SK-N-SH (cell line): Measurements from ENCODE around the gene MYH7B. TPM values are rescaled to one million over a fixed set of nuclear protein-coding genes. Genes with fewer than 3 reads are reported as not detected.

ENCODE experiments used
- CTCF ChIA-PET: fragments of 300-600, 350-600 bp; formaldehyde crosslinking; extraction: SDS; loops from one replicate; lab custom pipeline; 2021; lab: Yijun Ruan, JAX
- POLR2A ChIA-PET: fragments of 350-600 bp; sonication (Branson Sonifier 250); formaldehyde crosslinking; extraction: SDS; loops from one replicate; lab custom pipeline; 2020; ENCODE audit warnings: antibody characterized with exemption, inconsistent platforms; lab: Yijun Ruan, JAX
- DNase-seq: peaks from one replicate; pipeline ENCODE4 v3.0.0; 2012
- H2AFZ ChIP-seq: fragments of 200-600 bp; sonication (generic); 2 replicates; pipeline ENCODE4 v1.8.1; 2016; ENCODE audit warnings: antibody characterized with exemption, mild to moderate bottlenecking, low read depth
- H3F3A ChIP-seq: fragments of 200-600 bp; sonication (generic); replicated peaks from 2 replicates; pipeline ENCODE3; 2016; ENCODE audit warnings: antibody characterized with exemption, mild to moderate bottlenecking; ENCODE audit not compliant: insufficient read depth
- H3K27ac ChIP-seq, 2 experiments: fragments of 200-500 bp in 1 of 2; fragments of 200-600 bp in 1 of 2; sonication (Bioruptor generic) in 1 of 2; sonication (generic), shearing (Covaris generic) in 1 of 2; 2 replicates each; pipeline versions ENCODE4 v1.5.1 to v1.6.1; 2014 to 2016; ENCODE audit warnings: low read depth in 2 of 2, inconsistent platforms in 1 of 2, low read length in 1 of 2, mild to moderate bottlenecking in 1 of 2, mixed read lengths in 1 of 2
- H3K27me3 ChIP-seq: fragments of 200-600 bp; sonication (generic), shearing (Covaris generic); 2 replicates; pipeline ENCODE4 v1.6.1; 2016; ENCODE audit warnings: mixed run types; ENCODE audit not compliant: insufficient read depth
- H3K36me3 ChIP-seq, 2 experiments: fragments of 200-500 bp in 1 of 2; fragments of 200-600 bp in 1 of 2; sonication (Bioruptor generic) in 1 of 2; sonication (generic) in 1 of 2; replicated peaks in 1 of 2; 2 replicates each; pipeline versions ENCODE3 to v1.5.1; 2014 to 2016; ENCODE audit warnings: low read length in 1 of 2, mild to moderate bottlenecking in 1 of 2; ENCODE audit not compliant: insufficient read depth in 2 of 2, control insufficient read depth in 1 of 2
- H3K4me1 ChIP-seq, 2 experiments: fragments of 200-500 bp in 1 of 2; fragments of 200-600 bp in 1 of 2; sonication (Bioruptor generic) in 1 of 2; sonication (generic), shearing (Covaris generic) in 1 of 2; 2 replicates each; pipeline versions ENCODE4 v1.5.1 to v1.6.1; 2014 to 2016; ENCODE audit warnings: low read depth in 1 of 2, low read length in 1 of 2, mixed run types in 1 of 2; ENCODE audit not compliant: insufficient read depth in 2 of 2, control insufficient read depth in 1 of 2
- H3K4me2 ChIP-seq: fragments of 200-600 bp; sonication (generic), shearing (Covaris generic); 2 replicates; pipeline ENCODE4 v1.6.1; 2017; ENCODE audit warnings: mixed run types
- H3K4me3 ChIP-seq, 2 experiments: fragments of 200-500 bp in 1 of 2; fragments of 200-600 bp in 1 of 2; sonication (Bioruptor generic) in 1 of 2; sonication (generic), shearing (Covaris generic) in 1 of 2; 2 replicates each; pipeline versions ENCODE4 v1.5.1 to v1.8.1; 2014 to 2016; ENCODE audit warnings: low read depth in 2 of 2, inconsistent platforms in 1 of 2, low read length in 1 of 2, mild to moderate bottlenecking in 1 of 2, mixed read lengths in 1 of 2, moderate library complexity in 1 of 2
- H3K79me2 ChIP-seq: fragments of 200-600 bp; sonication (generic); 2 replicates; pipeline ENCODE4 v1.8.1; 2017; ENCODE audit warnings: mild to moderate bottlenecking; ENCODE audit not compliant: insufficient read depth
- H3K9ac ChIP-seq: fragments of 200-600 bp; sonication (generic); 2 replicates; pipeline ENCODE4 v1.6.1; 2017; ENCODE audit warnings: mixed run types
- H3K9me2 ChIP-seq: fragments of 200-600 bp; sonication (generic); 2 replicates; pipeline ENCODE4 v1.6.1; 2017; ENCODE audit warnings: mixed run types
- H3K9me3 ChIP-seq: fragments of 200-600 bp; sonication (generic); 2 replicates; pipeline ENCODE4 v1.6.1; 2017; ENCODE audit warnings: mixed run types, mild to moderate bottlenecking, moderate library complexity
- H4K20me1 ChIP-seq: fragments of 200-600 bp; sonication (generic); 2 replicates; pipeline ENCODE4 v1.6.1; 2017; ENCODE audit warnings: mild to moderate bottlenecking, mixed run types; ENCODE audit not compliant: insufficient read depth
- CHD2 ChIP-seq: fragments of 150-350 bp; IDR thresholded peaks from 2 replicates; pipeline ENCODE4 v1.6.1; 2018; ENCODE audit warnings: low read length; ENCODE audit not compliant: partially characterized antibody
- EZH2phosphoT487 ChIP-seq: fragments of 200-600 bp; sonication (generic); IDR thresholded peaks from 2 replicates; pipeline ENCODE4 v1.6.1; 2017; ENCODE audit warnings: low read depth, mixed run types, mild to moderate bottlenecking, antibody characterized with exemption, moderate library complexity, borderline replicate concordance
- FOSL2 ChIP-seq: IDR thresholded peaks from 2 replicates; pipeline ENCODE4 v1.4.0; 2012; ENCODE audit warnings: low read depth, mild to moderate bottlenecking, moderate library complexity, borderline replicate concordance
- FOXM1 ChIP-seq: IDR thresholded peaks from 2 replicates; pipeline ENCODE4 v1.4.0; 2012; ENCODE audit warnings: low read depth, mild to moderate bottlenecking
- GABPA ChIP-seq: IDR thresholded peaks from 2 replicates; pipeline ENCODE4 v1.4.0; 2012; ENCODE audit warnings: low read depth, mild to moderate bottlenecking
- GATA2 ChIP-seq: sonication (generic); formaldehyde crosslinking; IDR thresholded peaks from 2 replicates; pipeline ENCODE4 v1.5.0; 2020; ENCODE audit warnings: mild to moderate bottlenecking, missing genetic modification reagents
- MEF2A ChIP-seq: IDR thresholded peaks from 2 replicates; pipeline ENCODE4 v1.4.0; 2012; ENCODE audit warnings: low read depth, borderline replicate concordance
- NFIC ChIP-seq: IDR thresholded peaks from 2 replicates; pipeline ENCODE4 v1.4.0; 2012; ENCODE audit warnings: borderline replicate concordance
- RAD21 ChIP-seq: IDR thresholded peaks from 2 replicates; pipeline ENCODE4 v1.6.1; 2012; ENCODE audit warnings: mild to moderate bottlenecking, low read length
- RFX5 ChIP-seq: IDR thresholded peaks from 2 replicates; pipeline ENCODE4 v1.6.1; 2012; ENCODE audit warnings: mild to moderate bottlenecking, improper control_type of control experiment, low read length
- SMC3 ChIP-seq: IDR thresholded peaks from 2 replicates; pipeline ENCODE4 v1.6.1; 2012; ENCODE audit warnings: low read depth, low read length, improper control_type of control experiment
- TCF12 ChIP-seq: IDR thresholded peaks from 2 replicates; pipeline ENCODE4 v1.4.0; 2012
- WGBS: methylation state at CpG from one replicate; pipeline ENCODE4 v1.1.6; 2017; ENCODE audit warnings: low lambda C conversion rate; 5-methylcytosine and 5-hydroxymethylcytosine counted together
- polyA plus RNA-seq, 3 experiments: library from polyadenylated mRNA; depleted of rRNA; stranded (reverse); fragments of >200 nt; gene quantifications; 2 replicates each; pipeline ENCODE4 v1.2.3, GENCODE V29; 2012
- TF ChIP-seq, protein P1 (sequence below): fragments of 150-350 bp; IDR thresholded peaks from 2 replicates; pipeline ENCODE4 v1.6.1; 2017; ENCODE audit warnings: antibody characterized with exemption, low read length, low read depth, borderline replicate concordance
- TF ChIP-seq, protein P2 (sequence below): fragments of 200-600 bp; sonication (generic); IDR thresholded peaks from 2 replicates; pipeline ENCODE4 v1.6.1; 2017; ENCODE audit warnings: antibody characterized with exemption, mild to moderate bottlenecking, moderate library complexity
- TF ChIP-seq, protein P3 (sequence below): IDR thresholded peaks from 2 replicates; pipeline ENCODE4 v1.4.0; 2012; ENCODE audit warnings: low read depth, borderline replicate concordance
- TF ChIP-seq, protein P4 (sequence below): IDR thresholded peaks from 2 replicates; pipeline ENCODE4 v1.4.0; 2012; ENCODE audit warnings: low read depth

Gene MYH7B
- polyA plus RNA-seq, 1 of the 3 experiments (the other 2 are of a cell fraction), result 0.41 TPM

DNA sequence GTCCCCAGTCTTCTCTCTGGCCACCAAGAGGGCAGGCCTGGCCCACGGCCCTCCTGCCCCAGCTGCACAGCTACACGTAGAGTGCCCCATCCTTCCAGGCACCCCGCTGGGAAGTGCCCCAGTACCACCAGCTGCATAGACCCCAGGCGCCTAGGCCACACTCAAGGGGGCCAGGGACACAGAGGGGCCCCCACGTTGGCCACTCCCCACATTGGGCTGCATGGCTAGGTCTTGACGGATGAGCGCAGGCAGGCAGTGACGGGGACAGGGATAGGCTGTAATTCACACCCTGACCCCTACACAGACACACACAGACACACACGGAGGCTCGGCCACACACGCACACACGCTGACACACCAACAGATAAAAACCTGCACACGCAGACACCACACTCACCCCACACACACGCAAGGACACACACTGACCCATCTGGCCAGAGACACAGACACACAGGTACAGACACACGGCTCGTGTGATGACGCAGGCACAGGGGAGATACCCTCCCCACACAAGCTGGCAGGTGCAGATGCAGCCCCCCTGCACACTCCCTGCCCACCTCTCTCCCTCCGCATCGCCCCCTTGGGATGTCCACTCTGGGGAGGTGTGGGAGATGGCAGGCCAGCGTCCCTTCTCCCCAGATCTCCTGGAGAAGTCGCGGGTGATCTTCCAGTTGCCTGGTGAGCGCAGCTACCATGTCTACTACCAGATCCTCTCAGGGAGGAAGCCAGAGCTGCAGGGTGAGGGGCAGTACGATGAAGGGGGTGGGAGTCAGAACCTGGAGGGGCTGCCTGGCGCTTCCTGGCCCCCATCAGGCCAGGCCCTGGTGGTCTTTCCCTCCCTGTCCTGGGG, 30.0 kb downstream of the MYH7B start (continued):
- TF ChIP-seq, protein P1, sequence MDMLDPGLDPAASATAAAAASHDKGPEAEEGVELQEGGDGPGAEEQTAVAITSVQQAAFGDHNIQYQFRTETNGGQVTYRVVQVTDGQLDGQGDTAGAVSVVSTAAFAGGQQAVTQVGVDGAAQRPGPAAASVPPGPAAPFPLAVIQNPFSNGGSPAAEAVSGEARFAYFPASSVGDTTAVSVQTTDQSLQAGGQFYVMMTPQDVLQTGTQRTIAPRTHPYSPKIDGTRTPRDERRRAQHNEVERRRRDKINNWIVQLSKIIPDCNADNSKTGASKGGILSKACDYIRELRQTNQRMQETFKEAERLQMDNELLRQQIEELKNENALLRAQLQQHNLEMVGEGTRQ, result no peak
- TF ChIP-seq FOXM1 (no peak), GABPA (no peak), MEF2A (no peak), RAD21 (no peak)
- TF ChIP-seq, protein P2, sequence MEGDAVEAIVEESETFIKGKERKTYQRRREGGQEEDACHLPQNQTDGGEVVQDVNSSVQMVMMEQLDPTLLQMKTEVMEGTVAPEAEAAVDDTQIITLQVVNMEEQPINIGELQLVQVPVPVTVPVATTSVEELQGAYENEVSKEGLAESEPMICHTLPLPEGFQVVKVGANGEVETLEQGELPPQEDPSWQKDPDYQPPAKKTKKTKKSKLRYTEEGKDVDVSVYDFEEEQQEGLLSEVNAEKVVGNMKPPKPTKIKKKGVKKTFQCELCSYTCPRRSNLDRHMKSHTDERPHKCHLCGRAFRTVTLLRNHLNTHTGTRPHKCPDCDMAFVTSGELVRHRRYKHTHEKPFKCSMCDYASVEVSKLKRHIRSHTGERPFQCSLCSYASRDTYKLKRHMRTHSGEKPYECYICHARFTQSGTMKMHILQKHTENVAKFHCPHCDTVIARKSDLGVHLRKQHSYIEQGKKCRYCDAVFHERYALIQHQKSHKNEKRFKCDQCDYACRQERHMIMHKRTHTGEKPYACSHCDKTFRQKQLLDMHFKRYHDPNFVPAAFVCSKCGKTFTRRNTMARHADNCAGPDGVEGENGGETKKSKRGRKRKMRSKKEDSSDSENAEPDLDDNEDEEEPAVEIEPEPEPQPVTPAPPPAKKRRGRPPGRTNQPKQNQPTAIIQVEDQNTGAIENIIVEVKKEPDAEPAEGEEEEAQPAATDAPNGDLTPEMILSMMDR, result no peak
- TF ChIP-seq, all 33 proteins: peak for 0

DNA sequence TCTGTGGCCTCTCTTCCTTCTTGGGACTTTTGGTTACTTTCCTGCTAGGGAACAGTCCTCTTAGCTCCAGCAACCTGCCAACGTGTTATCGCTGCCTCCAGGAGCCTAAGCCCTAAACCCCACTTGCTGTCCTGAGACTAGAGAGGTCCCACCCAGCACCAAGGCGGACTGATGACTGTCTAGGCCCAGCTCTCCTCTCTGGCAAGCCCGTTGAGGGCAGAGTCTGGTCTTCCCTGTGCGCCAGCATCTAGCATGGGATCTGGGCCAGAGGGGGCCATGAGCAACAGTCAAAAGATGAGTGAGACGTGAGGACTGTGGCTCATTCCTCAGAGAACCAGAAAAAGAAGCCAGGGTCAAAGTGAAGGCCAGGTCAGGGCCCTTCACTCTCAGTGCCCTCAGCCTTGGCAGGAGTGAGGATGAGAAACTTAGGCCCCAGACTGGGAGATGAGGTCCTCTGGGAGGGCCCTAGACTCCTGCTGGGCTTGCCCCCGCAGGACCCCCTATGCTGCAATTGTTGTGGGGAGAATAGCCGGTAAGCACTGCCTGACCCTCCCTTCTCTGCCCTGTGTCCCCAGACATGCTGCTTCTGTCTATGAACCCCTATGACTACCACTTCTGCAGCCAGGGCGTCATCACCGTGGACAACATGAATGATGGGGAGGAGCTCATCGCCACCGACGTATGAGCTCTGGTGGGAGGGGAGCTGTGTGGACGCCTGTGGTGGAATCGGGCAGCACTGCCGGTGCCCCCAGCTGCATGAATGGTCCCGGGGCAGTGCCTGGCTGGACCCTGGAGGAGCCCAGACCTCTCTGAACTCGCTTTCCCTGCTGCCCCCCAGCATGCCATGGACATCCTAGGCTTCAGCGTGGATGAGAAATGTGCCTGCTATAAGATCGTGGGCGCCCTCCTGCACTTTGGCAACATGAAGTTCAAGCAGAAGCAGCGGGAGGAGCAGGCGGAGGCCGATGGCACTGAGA, 30.9 kb downstream of the MYH7B start:
- H3K4me2 ChIP-seq, result no peak overlapping the region
- H3K4me1 ChIP-seq, result no peaks in the 10 kb centered on the region; a peak in 1 of 4 replicates
- no peak for DNase-seq
- 73% methylated on average over 16 of the region's 24 CpGs for WGBS
- H3K79me2 ChIP-seq, result no peaks in the 10 kb centered on the region
- ChIA-PET POLR2A (no interaction called here), CTCF (no interaction called here)
- H3K9ac ChIP-seq, result no peak overlapping the region
- no peaks in the 10 kb centered on the region for H3K9me3 ChIP-seq
- no peaks in the 10 kb centered on the region for H3K27me3 ChIP-seq
- no peak overlapping the region for H3K4me3 ChIP-seq
- H2AFZ ChIP-seq, result no peak overlapping the region
- no peaks in the 10 kb centered on the region for H3K36me3 ChIP-seq
- no peaks in the 10 kb centered on the region for H3K9me2 ChIP-seq
- no peaks in the 10 kb centered on the region for H4K20me1 ChIP-seq
- no peak overlapping the region for H3K27ac ChIP-seq
- no peaks in the 10 kb centered on the region for H3F3A ChIP-seq
- TF ChIP-seq, protein P3, sequence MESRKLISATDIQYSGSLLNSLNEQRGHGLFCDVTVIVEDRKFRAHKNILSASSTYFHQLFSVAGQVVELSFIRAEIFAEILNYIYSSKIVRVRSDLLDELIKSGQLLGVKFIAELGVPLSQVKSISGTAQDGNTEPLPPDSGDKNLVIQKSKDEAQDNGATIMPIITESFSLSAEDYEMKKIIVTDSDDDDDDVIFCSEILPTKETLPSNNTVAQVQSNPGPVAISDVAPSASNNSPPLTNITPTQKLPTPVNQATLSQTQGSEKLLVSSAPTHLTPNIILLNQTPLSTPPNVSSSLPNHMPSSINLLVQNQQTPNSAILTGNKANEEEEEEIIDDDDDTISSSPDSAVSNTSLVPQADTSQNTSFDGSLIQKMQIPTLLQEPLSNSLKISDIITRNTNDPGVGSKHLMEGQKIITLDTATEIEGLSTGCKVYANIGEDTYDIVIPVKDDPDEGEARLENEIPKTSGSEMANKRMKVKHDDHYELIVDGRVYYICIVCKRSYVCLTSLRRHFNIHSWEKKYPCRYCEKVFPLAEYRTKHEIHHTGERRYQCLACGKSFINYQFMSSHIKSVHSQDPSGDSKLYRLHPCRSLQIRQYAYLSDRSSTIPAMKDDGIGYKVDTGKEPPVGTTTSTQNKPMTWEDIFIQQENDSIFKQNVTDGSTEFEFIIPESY, result no peak
- TF ChIP-seq FOSL2, result no peak
- no peak for TF ChIP-seq NFIC
- no peak for TF ChIP-seq RFX5
- no peak for TF ChIP-seq SMC3
- TF ChIP-seq, protein P4, sequence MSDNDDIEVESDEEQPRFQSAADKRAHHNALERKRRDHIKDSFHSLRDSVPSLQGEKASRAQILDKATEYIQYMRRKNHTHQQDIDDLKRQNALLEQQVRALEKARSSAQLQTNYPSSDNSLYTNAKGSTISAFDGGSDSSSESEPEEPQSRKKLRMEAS, result no peak
- TF ChIP-seq EZH2phosphoT487, result no peak
- no peak for TF ChIP-seq RAD21
- TF ChIP-seq FOXM1, result no peak
- TF ChIP-seq, protein P2, result no peak
- no peak for TF ChIP-seq TCF12
- no peak for TF ChIP-seq CHD2
- no peak for TF ChIP-seq GATA2 (CRISPR knock-in tag)
